ENCODE results near the gene MYT1. TPM values are rescaled to one million over a fixed set of nuclear protein-coding genes. Genes with fewer than 3 reads are reported as not detected.

MYT1 gene
- total and polyA plus RNA-seq, 2 of the 13 experiments (the other 11 are each of a cell fraction or from before 2014, with no cell fraction given): 0.58 to 2.5 TPM

GRCh38 chr20:64222851-64223525, 58.7 kb downstream of the MYT1 start (continued):
- TF ChIP-seq TFE3 (CRISPR knock-in tag; IDR thresholded peaks at IDR 0.05) (no peak), ZNF143 (CRISPR knock-in tag; IDR thresholded peaks at IDR 0.05) (no peak), PITX1 (CRISPR knock-in tag; IDR thresholded peaks at IDR 0.05) (no peak), ADNP (CRISPR knock-in tag; IDR thresholded peaks at IDR 0.05) (no peak), ZMAT3 (CRISPR knock-in tag; conservative IDR thresholded peaks at IDR 0.05) (no peak), ZNF788 (CRISPR knock-in tag; IDR thresholded peaks at IDR 0.05; ENCODE audit: borderline replicate concordance) (no peak), RBM22 (optimal IDR thresholded peaks at IDR 0.05; ENCODE audit: low read length) (no peak), NFYB (CRISPR knock-in tag; IDR thresholded peaks at IDR 0.05) (no peak), ZNF530 (CRISPR knock-in tag; IDR thresholded peaks at IDR 0.05; ENCODE audit: low read depth) (no peak), ZMYM2 (CRISPR knock-in tag; IDR thresholded peaks at IDR 0.05) (no peak), SKI (IDR thresholded peaks at IDR 0.05; ENCODE audit: partially characterized antibody) (no peak), NRL (CRISPR knock-in tag; IDR thresholded peaks at IDR 0.05; ENCODE audit: borderline replicate concordance) (peak; percentile 8; the same call in 1 of the 2 replicates), ZNF17 (CRISPR knock-in tag; IDR thresholded peaks at IDR 0.05) (no peak), SMARCC2 (IDR thresholded peaks at IDR 0.05) (no peak), ZNF430 (CRISPR knock-in tag; IDR thresholded peaks at IDR 0.05) (no peak), AGO2 (optimal IDR thresholded peaks at IDR 0.05; ENCODE audit: low read depth, low read length) (no peak), CEBPB (IDR thresholded peaks at IDR 0.05; ENCODE audit: borderline replicate concordance, low read depth, low read length) (no peak), TEAD2 (CRISPR knock-in tag; IDR thresholded peaks at IDR 0.05) (no peak), BRCA1 (CRISPR knock-in tag; IDR thresholded peaks at IDR 0.05) (no peak), ZFYVE20 (CRISPR knock-in tag; IDR thresholded peaks at IDR 0.05; ENCODE audit: borderline replicate concordance, low read depth) (no peak), NFE2L2 (IDR thresholded peaks at IDR 0.05; ENCODE audit: low read length) (no peak), THRA (CRISPR knock-in tag; IDR thresholded peaks at IDR 0.05; ENCODE audit: borderline replicate concordance) (no peak)
- TF ChIP-seq, protein P1, sequence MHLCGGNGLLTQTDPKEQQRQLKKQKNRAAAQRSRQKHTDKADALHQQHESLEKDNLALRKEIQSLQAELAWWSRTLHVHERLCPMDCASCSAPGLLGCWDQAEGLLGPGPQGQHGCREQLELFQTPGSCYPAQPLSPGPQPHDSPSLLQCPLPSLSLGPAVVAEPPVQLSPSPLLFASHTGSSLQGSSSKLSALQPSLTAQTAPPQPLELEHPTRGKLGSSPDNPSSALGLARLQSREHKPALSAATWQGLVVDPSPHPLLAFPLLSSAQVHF (CRISPR knock-in tag; IDR thresholded peaks at IDR 0.05): no peak
- TF ChIP-seq, protein P2, sequence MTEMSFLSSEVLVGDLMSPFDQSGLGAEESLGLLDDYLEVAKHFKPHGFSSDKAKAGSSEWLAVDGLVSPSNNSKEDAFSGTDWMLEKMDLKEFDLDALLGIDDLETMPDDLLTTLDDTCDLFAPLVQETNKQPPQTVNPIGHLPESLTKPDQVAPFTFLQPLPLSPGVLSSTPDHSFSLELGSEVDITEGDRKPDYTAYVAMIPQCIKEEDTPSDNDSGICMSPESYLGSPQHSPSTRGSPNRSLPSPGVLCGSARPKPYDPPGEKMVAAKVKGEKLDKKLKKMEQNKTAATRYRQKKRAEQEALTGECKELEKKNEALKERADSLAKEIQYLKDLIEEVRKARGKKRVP (CRISPR knock-in tag; IDR thresholded peaks at IDR 0.05): no peak
- TF ChIP-seq, protein P3, sequence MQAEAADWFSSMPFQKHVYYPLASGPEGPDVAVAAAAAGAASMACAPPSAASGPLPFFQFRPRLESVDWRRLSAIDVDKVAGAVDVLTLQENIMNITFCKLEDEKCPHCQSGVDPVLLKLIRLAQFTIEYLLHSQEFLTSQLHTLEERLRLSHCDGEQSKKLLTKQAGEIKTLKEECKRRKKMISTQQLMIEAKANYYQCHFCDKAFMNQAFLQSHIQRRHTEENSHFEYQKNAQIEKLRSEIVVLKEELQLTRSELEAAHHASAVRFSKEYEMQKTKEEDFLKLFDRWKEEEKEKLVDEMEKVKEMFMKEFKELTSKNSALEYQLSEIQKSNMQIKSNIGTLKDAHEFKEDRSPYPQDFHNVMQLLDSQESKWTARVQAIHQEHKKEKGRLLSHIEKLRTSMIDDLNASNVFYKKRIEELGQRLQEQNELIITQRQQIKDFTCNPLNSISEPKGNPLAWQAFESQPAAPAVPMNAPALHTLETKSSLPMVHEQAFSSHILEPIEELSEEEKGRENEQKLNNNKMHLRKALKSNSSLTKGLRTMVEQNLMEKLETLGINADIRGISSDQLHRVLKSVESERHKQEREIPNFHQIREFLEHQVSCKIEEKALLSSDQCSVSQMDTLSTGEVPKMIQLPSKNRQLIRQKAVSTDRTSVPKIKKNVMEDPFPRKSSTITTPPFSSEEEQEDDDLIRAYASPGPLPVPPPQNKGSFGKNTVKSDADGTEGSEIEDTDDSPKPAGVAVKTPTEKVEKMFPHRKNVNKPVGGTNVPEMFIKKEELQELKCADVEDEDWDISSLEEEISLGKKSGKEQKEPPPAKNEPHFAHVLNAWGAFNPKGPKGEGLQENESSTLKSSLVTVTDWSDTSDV (CRISPR knock-in tag; IDR thresholded peaks at IDR 0.05): peak; percentile 21; the same call in 1 of the 2 replicates

All from HepG2 (cell line).